Panc1 (cell line): ENCODE results near the gene COG2. TPM values are rescaled to one million over a fixed set of nuclear protein-coding genes. Genes with fewer than 3 reads are reported as not detected.

Experiments
- ATAC-seq: fragments of 200-7000 bp; cut with Tn5 transposase; 2 replicates; pipeline ENCODE4 v1.9.1; 2020; ENCODE audit warnings: mild to moderate bottlenecking, moderate library complexity
- BruUV-seq: library from RNA; stranded (reverse); fragments of 400-500 nt; replicated peaks from 2 replicates; lab custom pipeline; 2021; lab: Mats Ljungman, UMichigan
- CTCF ChIA-PET: fragments of 300-600 bp; sonication (Branson Sonifier 250); formaldehyde crosslinking; loops from one replicate; lab custom pipeline; 2022; ENCODE audit warnings: antibody characterized with exemption; lab: Charles Lee
- POLR2A ChIA-PET: fragments of 300-600 bp; sonication (Branson Sonifier 250); formaldehyde crosslinking; loops from one replicate; lab custom pipeline; 2022; ENCODE audit warnings: antibody characterized with exemption; lab: Charles Lee
- DNase-seq: peaks from one replicate; pipeline ENCODE4 v3.0.0-alpha.2; 2010; ENCODE audit warnings: low read depth, low spot score
- H3K27ac ChIP-seq: 2 replicates; pipeline ENCODE4 v1.5.1; 2011; ENCODE audit warnings: mild to moderate bottlenecking, low read length, inconsistent platforms
- H3K27me3 ChIP-seq: fragments of 200-500 bp; sonication (Bioruptor generic); 2 replicates; pipeline ENCODE4 v1.6.0; 2014; ENCODE audit warnings: low read length, inconsistent platforms; ENCODE audit not compliant: control insufficient read depth, insufficient read depth
- H3K36me3 ChIP-seq: fragments of 200-500 bp; sonication (Bioruptor generic); 2 replicates; pipeline ENCODE4 v1.5.1; 2014; ENCODE audit warnings: inconsistent platforms, mild to moderate bottlenecking, low read length, moderate library complexity; ENCODE audit not compliant: control insufficient read depth, insufficient read depth
- H3K4me1 ChIP-seq: 2 replicates; pipeline ENCODE4 v1.5.1; 2011; ENCODE audit warnings: inconsistent platforms, mild to moderate bottlenecking, low read length, moderate library complexity; ENCODE audit not compliant: control insufficient read depth, insufficient read depth
- H3K4me3 ChIP-seq, 2 experiments: 2 replicates each; pipeline ENCODE4 v1.5.1; 2011 to 2012; ENCODE audit warnings: low read depth in 2 of 2, low read length in 2 of 2, mild to moderate bottlenecking in 2 of 2, inconsistent platforms in 1 of 2, moderate library complexity in 1 of 2
- H3K9me3 ChIP-seq: fragments of 200-500 bp; sonication (Bioruptor generic); 2 replicates; pipeline ENCODE4 v1.5.1; 2014; ENCODE audit warnings: low read depth, mild to moderate bottlenecking, inconsistent platforms, low read length, moderate library complexity; ENCODE audit not compliant: control insufficient read depth, insufficient read depth
- CTCF ChIP-seq: fragments of 450-650 bp; IDR thresholded peaks from 2 replicates; pipeline ENCODE4 v1.5.1; 2017; ENCODE audit warnings: mild to moderate bottlenecking
- POLR2AphosphoS5 ChIP-seq: IDR thresholded peaks from 2 replicates; pipeline ENCODE4 v1.6.1; 2012; ENCODE audit warnings: mild to moderate bottlenecking, low read depth, low read length, moderate library complexity
- REST ChIP-seq, 2 experiments: IDR thresholded peaks; 2 replicates each; pipeline ENCODE4 v1.6.1; 2011 to 2012; ENCODE audit warnings: low read depth in 2 of 2, control low read depth in 1 of 2, low read length in 1 of 2, mild to moderate bottlenecking in 1 of 2, moderate library complexity in 1 of 2; ENCODE audit not compliant: insufficient read depth in 1 of 2
- SIN3A ChIP-seq: IDR thresholded peaks from 2 replicates; pipeline ENCODE4 v1.6.1; 2012; ENCODE audit warnings: low read depth, mild to moderate bottlenecking, low read length, moderate library complexity, borderline replicate concordance; ENCODE audit not compliant: insufficient read depth
- TCF7L2 ChIP-seq: IDR thresholded peaks from 2 replicates; pipeline ENCODE4 v1.6.1; 2011; ENCODE audit warnings: mild to moderate bottlenecking, low read depth, low read length, inconsistent platforms
- in situ Hi-C: cut with HindIII; loops from 2 replicates; pipeline ENCODE4 v1.10.0; 2016; ENCODE audit warnings: low sequenced_read_pairs, low pct_unique_long_range_greater_than_20kb
- intact Hi-C: fragments of 100-400 bp; cut with micrococcal nuclease; formaldehyde crosslinking; loops from one replicate; pipeline ENCODE4 v1.10.0; 2022; ENCODE audit not compliant: unreplicated experiment
- total RNA-seq: library from RNA; stranded (reverse); gene quantifications from one replicate; pipeline ENCODE4 v1.2.1, GENCODE V29; 2021; ENCODE audit not compliant: unreplicated experiment

Gene COG2
- total RNA-seq, 1 experiment from 2014 or later = 20.5 TPM

GRCh38 chr1:230632273-230632873 lies 9.9 kb upstream of the COG2 start:
- Histone ChIP-seq H3K27ac (no peak overlapping the region), H3K36me3 (no peaks in the 10 kb centered on the region), H3K27me3 (peaks cover 4% of the 10 kb centered on the region), H3K9me3 (no peaks in the 10 kb centered on the region), H3K4me1 (no peaks in the 10 kb centered on the region), H3K4me3 (no peak overlapping the region)
- intact Hi-C loops (loop anchor here (5.0 to 10.0 kb wide), 2 partner anchors 160 to 582 kb away; no protein-coding TSS in a partner anchor), in situ Hi-C loops (no loop called here)
- peak; percentile 81 for TF ChIP-seq CTCF
- no peak for TF ChIP-seq SIN3A
- ATAC-seq (peak; percentile 90), DNase-seq (peak; percentile 36)
- POLR2A ChIA-PET = no interaction called here
- no TSS peak for BruUV-seq
- CTCF ChIA-PET = no interaction called here

DNA sequence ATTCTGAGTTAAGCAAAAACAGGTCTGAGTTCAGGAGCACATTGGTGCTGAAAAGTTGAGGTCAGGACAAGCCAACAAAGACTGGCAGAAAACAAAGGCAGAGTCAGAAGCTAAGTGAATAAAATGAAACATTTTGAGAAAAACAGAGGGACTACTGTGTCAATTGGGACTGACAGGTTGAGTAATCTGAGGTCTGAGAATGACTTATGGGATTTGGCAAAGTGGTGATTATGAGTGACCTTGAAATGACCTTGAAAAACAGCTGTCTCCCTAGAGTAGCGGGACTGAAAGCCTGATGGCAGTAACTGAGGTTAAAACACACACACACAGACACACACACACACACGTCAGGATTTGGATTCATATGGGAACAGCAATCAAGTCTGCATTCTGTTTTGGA lies 8.8 kb upstream of the COG2 start:
- in situ Hi-C loops (no loop called here), intact Hi-C loops (loop anchor here (5.0 to 10.0 kb wide), 2 partner anchors 159 to 581 kb away; no protein-coding TSS in a partner anchor)
- Histone ChIP-seq H3K4me3 (no peak overlapping the region), H3K9me3 (no peaks in the 10 kb centered on the region), H3K36me3 (no peaks in the 10 kb centered on the region), H3K27me3 (peaks cover 10% of the 10 kb centered on the region), H3K27ac (no peak overlapping the region), H3K4me1 (no peaks in the 10 kb centered on the region)
- ATAC-seq (no peak), DNase-seq (no peak)
- TF ChIP-seq TCF7L2 (no peak), CTCF (no peak), POLR2AphosphoS5 (no peak), SIN3A (no peak), REST (IDR thresholded peaks at IDR 0.05; ENCODE audit: insufficient read depth in 1 of 2, low read depth in 2 of 2, low read length in 1 of 2) (no peak)
- CTCF ChIA-PET = no interaction called here
- no TSS peak for BruUV-seq
- POLR2A ChIA-PET = no interaction called here
